Ascending aorta (tissue), 2 donors: ENCODE results near the gene NSUN2. TPM values are rescaled to one million over a fixed set of nuclear protein-coding genes. Genes with fewer than 3 reads are reported as not detected.
A peak's percentile ranks its signal among the peaks of the same experiment; 100 is the strongest.

Source experiments
- DNase-seq, 2 donors: peaks; one replicate each; pipeline ENCODE4 v3.0.0-alpha.2; 2019; ENCODE audit warnings: low spot score in 2 of 2
- H3K27ac ChIP-seq, 2 donors: fragments of 200-600 bp; sonication (generic); one replicate each; pipeline ENCODE4 v1.5.1; 2016 to 2017; ENCODE audit warnings: mild to moderate bottlenecking in 1 of 2
- H3K27me3 ChIP-seq: fragments of 200-600 bp; sonication (generic); one replicate; pipeline ENCODE4 v1.5.1; 2017
- H3K36me3 ChIP-seq, 2 donors: fragments of 200-600 bp; sonication (generic); one replicate each; pipeline ENCODE4 v1.5.1; 2016
- H3K4me1 ChIP-seq, 2 donors: fragments of 200-600 bp; sonication (generic); one replicate each; pipeline ENCODE4 v1.5.1; 2016 to 2017; ENCODE audit warnings: mild to moderate bottlenecking in 1 of 2
- H3K4me3 ChIP-seq, 2 donors: fragments of 200-600 bp; sonication (generic); one replicate each; pipeline ENCODE4 v1.5.1; 2016 to 2017; ENCODE audit warnings: mild to moderate bottlenecking in 1 of 2
- H3K9me3 ChIP-seq, 2 donors: fragments of 200-600 bp; sonication (generic); one replicate each; pipeline ENCODE4 v1.5.1; 2016
- CTCF ChIP-seq, 3 experiments: fragments of 200-600 bp in 2 of 3; fragments of 450-650 bp in 1 of 3; sonication (generic) in 2 of 3; IDR thresholded peaks; one replicate each; pipeline ENCODE4 v1.5.1; 2016 to 2019; ENCODE audit warnings: antibody characterized with exemption in 3 of 3, mild to moderate bottlenecking in 1 of 3, moderate library complexity in 1 of 3
- intact Hi-C: fragments of 100-400 bp; cut with DNase I; formaldehyde crosslinking; loops from one replicate; pipeline ENCODE4 v1.15.1; 2023
- total RNA-seq: library from RNA; depleted of rRNA; stranded (reverse); fragments of >200 nt; gene quantifications from one replicate; pipeline ENCODE4 v1.1.0, GENCODE V29; 2016

NSUN2 gene
- total RNA-seq, 1 donor from 2014 or later = 19.1 TPM

GRCh38 chr5:6551955-6552313, 80.9 kb downstream of the NSUN2 start:
- TF ChIP-seq CTCF (IDR thresholded peaks at IDR 0.05) = no peak
- H3K4me3 ChIP-seq = peak overlapping the region in 1 of 2 donors; percentile 2
- no peak for DNase-seq
- peak overlapping the region; percentile 64 to 73 for H3K27ac ChIP-seq
- intact Hi-C loops = loop anchor here (1.0 to 5.0 kb wide), 2 partner anchors 95 to 174 kb away; partner anchors contain the start of gene MED10
- H3K27me3 ChIP-seq = no peaks in the 10 kb centered on the region
- no peaks in the 10 kb centered on the region for H3K36me3 ChIP-seq
- H3K9me3 ChIP-seq = no peaks in the 10 kb centered on the region
- peaks cover 0 to 20% of the 10 kb centered on the region in 2 donors for H3K4me1 ChIP-seq

- Histone ChIP-seq H3K4me1 (peaks cover 0 to 15% of the 10 kb centered on the region in 2 donors), H3K27me3 (no peaks in the 10 kb centered on the region), H3K9me3 (no peaks in the 10 kb centered on the region), H3K4me3 (peak overlapping the region in 1 of 2 donors; percentile 2), H3K36me3 (no peaks in the 10 kb centered on the region), H3K27ac (peak overlapping the region; percentile 64 to 73)
- intact Hi-C loops = loop anchor here (1.0 to 5.0 kb wide), 2 partner anchors 94 to 173 kb away; partner anchors contain the start of gene MED10
- peak; percentile 81 to 85 for DNase-seq
- TF ChIP-seq CTCF (IDR thresholded peaks at IDR 0.05) = no peak
Measured at GRCh38 chr5:6551287-6551954, 81.4 kb downstream of the NSUN2 start.

- Histone ChIP-seq H3K27ac (peak overlapping the region; percentile 61 to 73), H3K9me3 (no peaks in the 10 kb centered on the region), H3K36me3 (no peaks in the 10 kb centered on the region), H3K4me3 (no peak overlapping the region), H3K4me1 (peaks cover 0 to 13% of the 10 kb centered on the region in 2 donors), H3K27me3 (no peaks in the 10 kb centered on the region)
- intact Hi-C loops = loop anchor here (1.0 to 5.0 kb wide), 2 partner anchors 93 to 172 kb away; partner anchors contain the start of gene MED10
- no peak for TF ChIP-seq CTCF (IDR thresholded peaks at IDR 0.05)
- no peak for DNase-seq
Measured at GRCh38 chr5:6550628-6551027, 82.2 kb downstream of the NSUN2 start.

Other genes starting within 250 kb of the NSUN2 start
- gene UBE2QL1, start 184.2 kb downstream of the NSUN2 start, total RNA-seq = 0.85 TPM
- gene SRD5A1, start 396 bp upstream of the NSUN2 start, total RNA-seq = 186 TPM
- gene TENT4A, start 80.4 kb upstream of the NSUN2 start, total RNA-seq = 12.5 TPM